Islet of Langerhans (tissue), 1 donor: Measurements from ENCODE around the gene STAP1.
"Not testable (repeated sequence)": the region's sequence is repeated elsewhere in the genome, so short reads cannot be mapped to it uniquely, and the experiment has no call there.

Experiments used
- FAIRE-seq: peaks from one replicate; lab custom pipeline; 2011; peaks lifted over from hg19 to GRCh38; lab: Jason Lieb, UNC

The STAP1 gene

GRCh38 chr4:67558493-67558892 is at the start of gene STAP1:
Gene STAP1 (plus strand): TSS chr4:67558727. CDS start chr4:67558810, 83 bp downstream.
- no peak for FAIRE-seq

GRCh38 chr4:67512501-67512900 is 46.0 kb upstream of the STAP1 start:
- no peak for FAIRE-seq

- no peak for FAIRE-seq
Measured at GRCh38 chr4:67520141-67520540, 38.4 kb upstream of the STAP1 start.

GRCh38 chr4:67521506-67521905 is 37.0 kb upstream of the STAP1 start:
- FAIRE-seq, result peak; percentile 5

- no peak for FAIRE-seq
Measured at GRCh38 chr4:67522230-67522629, 36.3 kb upstream of the STAP1 start.

DNA sequence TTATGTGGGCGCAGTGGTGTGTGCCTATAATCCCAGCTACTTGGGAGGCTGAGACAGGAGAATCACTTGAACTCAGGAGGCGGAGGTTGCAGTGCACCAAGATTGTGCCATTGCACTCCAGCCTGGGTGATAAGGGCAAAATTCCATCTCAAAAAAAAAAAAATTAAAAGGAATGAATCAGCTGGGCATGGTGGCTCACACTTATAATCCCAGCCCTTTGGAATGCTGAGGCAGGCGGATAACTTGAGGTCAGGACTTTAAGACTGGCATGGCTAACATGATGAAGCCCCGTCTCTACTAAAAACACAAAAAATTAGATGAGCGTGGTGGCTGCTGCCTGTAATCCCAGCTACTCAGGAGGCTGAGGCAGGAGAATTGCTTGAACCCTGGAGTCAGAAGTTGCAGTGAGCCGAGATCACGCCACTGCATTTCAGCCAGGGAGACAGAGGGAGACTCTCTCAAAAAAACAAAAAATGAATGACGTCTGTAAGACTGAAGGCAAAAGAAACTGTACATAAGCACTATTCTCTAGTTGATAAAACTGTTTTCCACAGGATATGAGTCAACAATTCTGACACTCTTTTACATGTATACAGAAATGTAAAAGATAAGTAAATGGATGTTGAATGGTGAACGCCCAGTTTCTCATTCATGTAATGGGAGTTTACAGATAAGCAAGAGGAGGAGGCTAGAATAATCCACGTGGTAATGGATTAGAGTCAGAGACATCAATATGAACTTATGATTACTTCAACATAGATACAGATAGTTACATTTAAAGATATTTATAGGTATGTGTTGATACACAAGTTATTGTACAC is 35.5 kb upstream of the STAP1 start:
- FAIRE-seq, result no peak

DNA sequence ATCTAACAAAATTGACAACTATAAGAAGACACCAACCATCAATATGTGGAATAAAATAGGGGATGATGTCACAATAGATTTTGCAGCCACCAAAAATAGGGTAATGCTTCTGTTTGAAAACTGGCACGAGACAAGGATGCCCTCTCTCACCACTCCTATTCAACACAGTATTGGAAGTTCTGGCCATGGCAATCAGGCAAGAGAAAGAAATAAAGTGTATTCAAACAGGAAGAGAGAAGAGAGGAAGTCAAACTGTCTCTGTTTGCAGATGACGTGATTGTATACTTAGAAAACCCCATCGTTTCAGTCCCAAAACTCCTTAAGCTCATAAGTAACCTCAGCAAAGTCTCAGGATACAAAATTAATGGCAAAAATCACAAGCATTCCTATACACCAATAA is 34.4 kb upstream of the STAP1 start:
- FAIRE-seq, result not testable (repeated sequence)

- no peak for FAIRE-seq
Measured at GRCh38 chr4:67531379-67531962, 27.1 kb upstream of the STAP1 start.

DNA sequence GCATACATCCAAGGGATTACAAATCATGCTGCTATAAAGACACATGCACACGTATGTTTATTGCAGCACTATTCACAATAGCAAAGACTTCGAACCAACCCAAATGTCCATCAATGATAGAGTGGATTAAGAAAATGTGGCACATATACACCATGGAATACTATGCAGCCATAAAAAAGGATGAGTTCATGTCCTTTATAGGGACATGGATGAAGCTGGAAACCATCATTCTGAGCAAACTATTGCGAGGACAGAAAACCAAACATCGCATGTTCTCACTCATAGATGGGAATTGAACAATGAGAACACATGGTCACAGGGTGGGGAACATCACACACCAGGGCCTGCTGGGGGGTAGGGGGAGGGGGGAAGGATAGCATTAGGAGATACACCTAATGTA is 26.1 kb upstream of the STAP1 start:
- not testable (repeated sequence) for FAIRE-seq

GRCh38 chr4:67533112-67533511 is 25.4 kb upstream of the STAP1 start:
- no peak for FAIRE-seq

DNA sequence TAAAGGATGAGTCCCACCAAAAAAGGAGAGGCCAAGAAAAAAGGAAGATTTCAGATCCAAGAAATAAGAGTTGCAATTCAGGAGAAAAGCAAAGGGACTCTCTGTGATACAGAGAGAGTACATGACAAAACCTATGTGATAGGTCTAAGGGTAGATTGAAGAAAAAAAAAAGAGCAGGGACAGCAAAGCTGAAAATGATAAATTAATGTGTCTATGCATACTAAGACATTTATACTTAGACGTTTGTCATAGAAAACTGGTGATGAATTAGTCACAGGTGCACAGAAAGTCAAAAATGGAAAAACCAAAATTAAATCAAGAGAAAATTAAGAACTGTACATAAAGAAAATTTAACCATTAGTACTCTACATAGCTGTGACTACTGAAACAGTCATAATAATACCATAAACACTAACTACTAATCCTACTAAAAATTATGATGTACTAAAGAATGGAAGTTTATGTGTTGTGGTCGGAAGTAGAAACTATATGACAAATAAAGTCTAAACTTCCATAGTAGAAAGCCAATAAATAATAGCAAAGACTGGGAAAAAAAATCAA is 23.2 kb upstream of the STAP1 start:
- FAIRE-seq, result no peak

DNA sequence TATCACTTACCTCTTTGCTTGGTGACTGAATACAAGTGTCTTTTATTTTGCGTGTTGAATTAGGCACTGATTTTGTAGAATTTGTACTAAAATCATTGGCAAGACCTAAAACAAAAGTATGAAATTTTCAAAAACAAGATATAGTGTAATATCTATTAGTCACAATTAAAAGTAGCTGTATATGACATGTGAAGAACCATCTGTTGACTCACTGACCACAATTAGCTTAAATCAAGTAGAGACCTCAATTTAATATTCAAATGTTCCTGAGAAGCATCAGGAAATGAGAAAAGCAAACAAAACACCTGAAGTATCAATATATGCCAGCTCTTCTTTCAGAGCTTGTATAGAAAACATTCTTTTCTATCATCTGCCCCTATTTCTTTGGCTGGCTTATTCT is 18.7 kb upstream of the STAP1 start:
- no peak for FAIRE-seq

DNA sequence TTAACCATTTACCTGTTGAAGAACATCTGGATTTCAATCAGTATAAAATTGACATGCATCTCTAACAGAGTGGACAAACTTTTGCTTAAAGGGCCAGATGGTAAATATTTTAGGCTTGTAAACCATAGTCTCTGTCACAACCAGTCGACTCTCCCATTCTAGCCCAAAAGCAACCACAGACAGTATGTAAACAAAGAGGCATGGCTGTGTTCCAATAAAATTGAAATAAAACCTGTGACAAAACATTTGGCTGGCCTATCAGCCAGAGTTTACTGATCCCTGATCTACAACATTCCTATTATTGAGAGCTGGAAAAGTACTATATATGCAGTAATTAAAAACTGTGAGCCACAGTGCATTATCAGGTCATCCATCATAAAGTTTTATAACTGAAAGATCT is 16.5 kb upstream of the STAP1 start:
- no peak for FAIRE-seq

- FAIRE-seq, result no peak
Measured at GRCh38 chr4:67545199-67546003, 13.1 kb upstream of the STAP1 start, which contains the start of gene CENPC. Gene CENPC (minus strand): TSS chr4:67545503. CDS start chr4:67545355, 148 bp downstream.

DNA sequence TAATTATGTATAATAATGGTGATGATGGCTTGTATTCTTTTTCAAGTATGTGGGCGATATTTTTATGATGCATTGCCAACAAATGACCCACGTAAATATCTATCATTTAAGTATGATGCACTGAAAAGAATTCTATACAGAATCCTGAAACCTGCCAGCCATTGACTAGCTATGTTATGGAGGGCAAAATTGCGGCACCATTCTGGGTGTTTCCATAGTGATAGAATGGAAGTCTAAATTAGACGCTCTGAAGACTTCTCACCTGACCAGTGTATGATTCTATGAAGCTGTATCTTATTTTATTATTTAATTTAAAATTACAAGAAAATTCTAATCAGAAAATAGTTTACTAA is 12.5 kb upstream of the STAP1 start:
- FAIRE-seq, result no peak

DNA sequence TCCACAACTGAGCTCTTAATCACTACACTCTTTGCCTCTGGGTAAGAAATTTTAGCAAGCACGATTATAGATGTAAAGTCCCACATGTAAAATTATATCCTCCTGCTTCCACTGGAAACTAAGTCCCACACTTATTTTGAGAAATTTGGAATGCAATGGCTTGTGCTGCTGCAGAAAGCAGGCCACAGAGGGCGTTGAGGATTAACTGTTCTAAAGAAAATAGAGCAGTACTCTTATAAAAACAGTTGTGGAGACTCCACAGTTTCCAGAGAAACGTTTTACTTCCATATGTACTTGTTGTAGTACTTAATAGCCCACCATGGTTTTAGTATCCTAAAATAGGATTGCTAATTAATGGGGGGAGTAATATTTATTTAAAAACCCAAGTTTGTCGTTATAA is 11.6 kb upstream of the STAP1 start:
- FAIRE-seq, result no peak

DNA sequence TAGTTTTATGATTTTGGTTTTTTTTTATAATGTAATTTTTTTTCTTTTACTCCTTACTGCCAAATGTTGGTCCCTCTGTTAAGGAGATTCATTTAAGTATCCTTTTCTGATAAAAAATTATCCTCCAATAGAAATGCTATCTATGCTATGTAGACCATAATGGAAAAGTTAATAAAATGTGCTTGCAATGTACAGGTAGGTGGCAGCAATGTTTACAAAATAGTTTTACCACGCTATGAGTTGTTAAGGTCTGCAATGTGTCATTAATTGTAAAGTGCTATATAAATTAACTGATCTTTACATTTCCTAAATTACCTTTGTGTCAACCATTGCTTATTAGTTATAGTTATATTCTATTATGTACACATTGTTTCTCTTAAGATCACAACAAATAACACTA is 9.4 kb upstream of the STAP1 start:
- no peak for FAIRE-seq

DNA sequence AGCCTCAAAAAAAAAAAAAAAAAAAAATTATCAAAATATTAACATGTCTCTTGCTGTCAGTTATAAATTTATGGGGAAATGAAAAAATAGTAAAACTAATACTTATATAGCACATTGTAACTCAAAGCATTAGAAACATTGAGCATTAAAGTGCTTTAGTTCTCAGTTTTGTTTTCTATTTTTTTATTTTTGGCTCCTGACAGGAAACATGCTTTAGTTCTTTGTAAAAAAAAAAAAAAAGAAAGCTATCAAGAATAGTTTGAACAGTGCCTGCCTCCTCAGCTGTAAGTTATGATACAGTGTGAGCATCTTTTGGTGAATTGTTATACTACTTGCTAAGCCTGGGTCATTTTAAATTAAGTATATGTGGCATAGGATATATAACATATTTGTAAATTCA is 8.1 kb upstream of the STAP1 start:
- FAIRE-seq, result no peak

GRCh38 chr4:67550857-67551256 is 7.7 kb upstream of the STAP1 start:
- FAIRE-seq, result no peak

DNA sequence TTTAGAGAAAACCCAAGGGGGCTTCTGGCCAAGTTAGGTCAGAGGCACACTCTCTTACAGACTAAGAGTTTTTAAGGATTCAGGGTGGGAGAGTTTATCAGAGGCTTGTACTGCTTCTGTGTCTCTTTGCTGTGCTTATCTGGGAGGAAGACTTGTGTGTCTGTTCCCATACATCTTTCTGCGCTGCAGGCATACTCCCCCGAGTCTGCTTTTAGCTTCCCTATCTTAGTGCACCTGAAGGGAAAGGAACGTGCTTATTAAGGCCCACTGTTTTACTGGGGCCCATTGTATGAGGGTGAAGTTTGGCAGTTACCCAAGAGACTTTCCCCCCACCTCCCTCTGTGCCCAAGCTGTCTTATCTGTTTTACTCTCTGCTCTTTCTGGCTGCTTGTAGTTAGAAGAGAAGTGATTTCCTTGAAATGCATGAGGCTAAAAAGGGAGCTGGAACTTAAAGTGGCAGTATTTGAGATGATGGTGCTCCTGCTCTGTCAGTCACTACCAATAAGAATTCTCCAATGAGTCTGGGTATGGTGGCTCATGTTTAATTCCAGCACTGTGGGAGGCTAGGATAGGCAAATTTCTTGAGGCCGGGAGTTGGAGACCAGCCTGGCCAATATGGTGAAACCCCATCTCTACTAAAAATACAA is 6.3 kb upstream of the STAP1 start:
- FAIRE-seq, result not testable (repeated sequence)

DNA sequence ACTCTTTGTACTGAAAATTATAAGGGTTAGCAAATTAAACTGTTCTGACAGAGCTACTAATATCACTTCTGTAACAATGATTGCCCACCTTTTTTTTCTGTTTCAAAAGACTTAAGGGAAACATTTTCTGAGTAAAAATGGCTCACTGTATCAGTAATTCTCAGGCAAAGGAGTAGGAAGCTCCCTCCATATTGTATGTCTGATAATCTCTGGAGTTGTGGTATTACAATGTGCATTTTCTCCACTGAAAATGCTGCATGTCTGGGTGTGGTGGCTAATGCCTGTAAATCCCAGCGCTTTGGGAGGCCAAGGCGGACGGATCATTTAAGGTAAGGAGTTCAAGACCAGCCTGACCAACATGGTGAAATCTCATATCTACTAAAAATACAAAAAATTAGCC is 4.4 kb upstream of the STAP1 start:
- FAIRE-seq, result no peak

DNA sequence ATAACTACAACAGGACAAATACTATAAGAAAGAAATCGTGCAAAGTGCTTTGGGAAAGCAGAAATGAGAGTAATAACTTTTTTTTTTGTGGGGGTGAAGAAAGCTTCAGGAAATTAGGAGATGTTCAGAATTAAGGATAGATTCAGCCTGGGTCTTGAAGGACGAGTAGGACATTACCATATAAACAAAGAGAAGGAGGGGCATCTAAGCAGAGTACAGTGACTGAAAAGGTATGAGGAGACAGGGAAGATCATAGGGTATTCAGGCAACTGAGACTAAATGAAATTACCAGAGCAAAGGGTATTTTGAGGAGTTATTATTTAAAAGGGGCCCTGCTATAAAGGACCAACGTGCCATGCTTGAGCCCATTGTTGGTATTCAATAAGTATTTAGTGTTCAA is 3.1 kb upstream of the STAP1 start:
- FAIRE-seq, result no peak
